ENCODE results near the gene CAMSAP2.

CAMSAP2 gene

GRCh38 chr1:200907611-200908097 lies 169.0 kb downstream of the CAMSAP2 start:
- Histone ChIP-seq H3K4me3 (replicated peaks; ENCODE audit: low read depth, low read length) (no peak overlapping the region), H3K27me3 (replicated peaks; ENCODE audit: control insufficient read depth, insufficient read depth, low read length) (no peaks in the 10 kb centered on the region), H3K36me3 (ENCODE audit: control insufficient read depth, insufficient read depth, low read length) (peaks cover 1% of the 10 kb centered on the region; the same call in 1 of the 2 replicates)
- DNase-seq (ENCODE audit: extremely low read depth, insufficient read length), result peak; percentile 56
- no peak for TF ChIP-seq CTCF (IDR thresholded peaks at IDR 0.05; ENCODE audit: insufficient read depth, low read length, poor library complexity, severe bottlenecking)

- DNase-seq (ENCODE audit: extremely low read depth, insufficient read length), result no peak
- peaks cover 1% of the 10 kb centered on the region for H3K36me3 ChIP-seq (ENCODE audit: control insufficient read depth, insufficient read depth, low read length)
- H3K4me3 ChIP-seq (replicated peaks; ENCODE audit: low read depth, low read length), result no peak overlapping the region
- H3K27me3 ChIP-seq (replicated peaks; ENCODE audit: control insufficient read depth, insufficient read depth, low read length), result no peaks in the 10 kb centered on the region
- TF ChIP-seq CTCF (IDR thresholded peaks at IDR 0.05; ENCODE audit: insufficient read depth, low read length, poor library complexity, severe bottlenecking), result no peak
Observed at GRCh38 chr1:200908191-200908868, 169.6 kb downstream of the CAMSAP2 start.

GRCh38 chr1:200909071-200909470 lies 170.4 kb downstream of the CAMSAP2 start:
- Histone ChIP-seq H3K27me3 (replicated peaks; ENCODE audit: control insufficient read depth, insufficient read depth, low read length) (no peaks in the 10 kb centered on the region), H3K36me3 (ENCODE audit: control insufficient read depth, insufficient read depth, low read length) (peaks cover 1% of the 10 kb centered on the region), H3K4me3 (replicated peaks; ENCODE audit: low read depth, low read length) (no peak overlapping the region)
- no peak for DNase-seq (ENCODE audit: extremely low read depth, insufficient read length)
- TF ChIP-seq CTCF (IDR thresholded peaks at IDR 0.05; ENCODE audit: insufficient read depth, low read length, poor library complexity, severe bottlenecking), result no peak

- peaks cover 1% of the 10 kb centered on the region for H3K36me3 ChIP-seq (ENCODE audit: control insufficient read depth, insufficient read depth, low read length)
- no peak overlapping the region for H3K4me3 ChIP-seq (replicated peaks; ENCODE audit: low read depth, low read length)
- DNase-seq (ENCODE audit: extremely low read depth, insufficient read length), result no peak
- no peak for TF ChIP-seq CTCF (IDR thresholded peaks at IDR 0.05; ENCODE audit: insufficient read depth, low read length, poor library complexity, severe bottlenecking)
- H3K27me3 ChIP-seq (replicated peaks; ENCODE audit: control insufficient read depth, insufficient read depth, low read length), result no peaks in the 10 kb centered on the region
Observed at GRCh38 chr1:200909757-200910239, 171.1 kb downstream of the CAMSAP2 start.
